ENCODE results near the gene CRACR2B.
A peak's percentile ranks its signal among the peaks of the same experiment; 100 is the strongest.

Gene CRACR2B

GRCh38 chr11:833849-834311 is 6.2 kb downstream of the CRACR2B start:
- Mint-ChIP-seq H3K9me3 (no peaks in the 10 kb centered on the region), H3K36me3 (ENCODE audit: low read depth) (no peaks in the 10 kb centered on the region), H3K4me3 (peak overlapping the region; percentile 73), H3K27ac (no peak overlapping the region), H3K27me3 (peaks cover 17% of the 10 kb centered on the region), H3K4me1 (ENCODE audit: low read depth) (peaks cover 34% of the 10 kb centered on the region)

- Mint-ChIP-seq H3K9me3 (no peaks in the 10 kb centered on the region), H3K4me3 (peak overlapping the region; percentile 73), H3K36me3 (ENCODE audit: low read depth) (peaks cover 3% of the 10 kb centered on the region), H3K27ac (peak overlapping the region; percentile 36), H3K4me1 (ENCODE audit: low read depth) (peaks cover 26% of the 10 kb centered on the region), H3K27me3 (peaks cover 9% of the 10 kb centered on the region)
These were observed 6.9 kb downstream of the CRACR2B start for GRCh38 chr11:834371-835316.

- H3K36me3 Mint-ChIP-seq (ENCODE audit: low read depth) = peaks cover 14% of the 10 kb centered on the region
- no peaks in the 10 kb centered on the region for H3K9me3 Mint-ChIP-seq
- H3K27me3 Mint-ChIP-seq = peaks cover 6% of the 10 kb centered on the region
- peaks cover 35% of the 10 kb centered on the region for H3K4me1 Mint-ChIP-seq (ENCODE audit: low read depth)
- no peak overlapping the region for H3K27ac Mint-ChIP-seq
- no peak overlapping the region for H3K4me3 Mint-ChIP-seq
These were observed 8.6 kb downstream of the CRACR2B start for GRCh38 chr11:836274-836673.

- H3K27me3 Mint-ChIP-seq = peaks cover 3% of the 10 kb centered on the region
- peaks cover 14% of the 10 kb centered on the region for H3K36me3 Mint-ChIP-seq (ENCODE audit: low read depth)
- H3K9me3 Mint-ChIP-seq = no peaks in the 10 kb centered on the region
- no peak overlapping the region for H3K4me3 Mint-ChIP-seq
- H3K4me1 Mint-ChIP-seq (ENCODE audit: low read depth) = peaks cover 36% of the 10 kb centered on the region
- H3K27ac Mint-ChIP-seq = no peak overlapping the region
These were observed 9.0 kb downstream of the CRACR2B start for GRCh38 chr11:836700-837099.

GRCh38 chr11:837189-837989 is 9.7 kb downstream of the CRACR2B start:
- Mint-ChIP-seq H3K4me3 (no peak overlapping the region), H3K4me1 (ENCODE audit: low read depth) (peaks cover 36% of the 10 kb centered on the region), H3K36me3 (ENCODE audit: low read depth) (peaks cover 14% of the 10 kb centered on the region), H3K9me3 (no peaks in the 10 kb centered on the region), H3K27me3 (no peaks in the 10 kb centered on the region), H3K27ac (no peak overlapping the region)

- Mint-ChIP-seq H3K27ac (no peak overlapping the region), H3K4me1 (ENCODE audit: low read depth) (peaks cover 36% of the 10 kb centered on the region), H3K9me3 (no peaks in the 10 kb centered on the region), H3K27me3 (no peaks in the 10 kb centered on the region), H3K4me3 (no peak overlapping the region), H3K36me3 (ENCODE audit: low read depth) (peaks cover 14% of the 10 kb centered on the region)
These were observed 10.2 kb downstream of the CRACR2B start for GRCh38 chr11:837990-838307.

GRCh38 chr11:838441-839279 is 10.9 kb downstream of the CRACR2B start:
- Mint-ChIP-seq H3K9me3 (no peaks in the 10 kb centered on the region), H3K27me3 (no peaks in the 10 kb centered on the region), H3K36me3 (ENCODE audit: low read depth) (peaks cover 14% of the 10 kb centered on the region), H3K4me1 (ENCODE audit: low read depth) (peaks cover 37% of the 10 kb centered on the region), H3K4me3 (no peak overlapping the region), H3K27ac (no peak overlapping the region)

GRCh38 chr11:839280-839623 is 11.5 kb downstream of the CRACR2B start:
- Mint-ChIP-seq H3K27ac (no peak overlapping the region), H3K36me3 (ENCODE audit: low read depth) (peaks cover 14% of the 10 kb centered on the region), H3K4me1 (ENCODE audit: low read depth) (peaks cover 37% of the 10 kb centered on the region), H3K27me3 (no peaks in the 10 kb centered on the region), H3K9me3 (no peaks in the 10 kb centered on the region), H3K4me3 (no peak overlapping the region)

- Mint-ChIP-seq H3K27ac (no peak overlapping the region), H3K9me3 (no peaks in the 10 kb centered on the region), H3K4me3 (peak overlapping the region; percentile 88), H3K27me3 (no peaks in the 10 kb centered on the region), H3K4me1 (ENCODE audit: low read depth) (peaks cover 33% of the 10 kb centered on the region), H3K36me3 (ENCODE audit: low read depth) (peaks cover 14% of the 10 kb centered on the region)
These were observed 12.3 kb downstream of the CRACR2B start for GRCh38 chr11:839875-840617.

GRCh38 chr11:841981-842369 is 14.3 kb downstream of the CRACR2B start:
- Mint-ChIP-seq H3K27ac (peak overlapping the region; percentile 76), H3K36me3 (ENCODE audit: low read depth) (peaks cover 14% of the 10 kb centered on the region), H3K4me1 (ENCODE audit: low read depth) (peaks cover 30% of the 10 kb centered on the region), H3K27me3 (no peaks in the 10 kb centered on the region), H3K4me3 (peak overlapping the region; percentile 88), H3K9me3 (no peaks in the 10 kb centered on the region)

- H3K27me3 Mint-ChIP-seq = no peaks in the 10 kb centered on the region
- no peaks in the 10 kb centered on the region for H3K9me3 Mint-ChIP-seq
- H3K27ac Mint-ChIP-seq = peak within 1 kb of the TSS; percentile 84
- peak within 1 kb of the TSS; percentile 88 for H3K4me3 Mint-ChIP-seq
- H3K36me3 Mint-ChIP-seq (ENCODE audit: low read depth) = peaks cover 14% of the 10 kb centered on the region
- H3K4me1 Mint-ChIP-seq (ENCODE audit: low read depth) = peaks cover 30% of the 10 kb centered on the region
These were observed 14.8 kb downstream of the CRACR2B start, which contains the start of the genes POLR2L and TSPAN4 for GRCh38 chr11:842370-843002. Gene POLR2L, minus strand, starts transcription at chr11:842529. Its CDS starts 21 bp downstream, at chr11:842508. Gene TSPAN4, plus strand, starts transcription at chr11:842852. Its CDS starts 7,453 bp downstream, at chr11:850305.

GRCh38 chr11:843086-843734 is 15.5 kb downstream of the CRACR2B start:
- Mint-ChIP-seq H3K36me3 (ENCODE audit: low read depth) (peaks cover 14% of the 10 kb centered on the region), H3K27me3 (no peaks in the 10 kb centered on the region), H3K27ac (peak overlapping the region; percentile 67)

More at GRCh38 chr11:843086-843734, 15.5 kb downstream of the CRACR2B start:
- Mint-ChIP-seq H3K4me3 (peak overlapping the region; percentile 76), H3K4me1 (ENCODE audit: low read depth) (peaks cover 30% of the 10 kb centered on the region), H3K9me3 (no peaks in the 10 kb centered on the region)

Data from stimulated activated naive CD8-positive, alpha-beta T cell treated with anti-CD3 and anti-CD28 coated beads, Interleukin-15, Interleukin-2, amounts not matched to agents 100 ng/mL and 50 ng/mL, for 24 hours (primary cell).